Stimulated activated CD4-positive, alpha-beta T cell treated with anti-CD3 and anti-CD28 coated beads, Interleukin-4, amount 100 ng/mL, for 48 hours (primary cell): ENCODE data around the gene MPRIP.

Source experiments
- DNase-seq, 2 donors: peaks; one replicate each; pipeline ENCODE4 v3.0.0-alpha.2; 2020; ENCODE audit warnings: low read depth in 2 of 2

MPRIP gene

DNA sequence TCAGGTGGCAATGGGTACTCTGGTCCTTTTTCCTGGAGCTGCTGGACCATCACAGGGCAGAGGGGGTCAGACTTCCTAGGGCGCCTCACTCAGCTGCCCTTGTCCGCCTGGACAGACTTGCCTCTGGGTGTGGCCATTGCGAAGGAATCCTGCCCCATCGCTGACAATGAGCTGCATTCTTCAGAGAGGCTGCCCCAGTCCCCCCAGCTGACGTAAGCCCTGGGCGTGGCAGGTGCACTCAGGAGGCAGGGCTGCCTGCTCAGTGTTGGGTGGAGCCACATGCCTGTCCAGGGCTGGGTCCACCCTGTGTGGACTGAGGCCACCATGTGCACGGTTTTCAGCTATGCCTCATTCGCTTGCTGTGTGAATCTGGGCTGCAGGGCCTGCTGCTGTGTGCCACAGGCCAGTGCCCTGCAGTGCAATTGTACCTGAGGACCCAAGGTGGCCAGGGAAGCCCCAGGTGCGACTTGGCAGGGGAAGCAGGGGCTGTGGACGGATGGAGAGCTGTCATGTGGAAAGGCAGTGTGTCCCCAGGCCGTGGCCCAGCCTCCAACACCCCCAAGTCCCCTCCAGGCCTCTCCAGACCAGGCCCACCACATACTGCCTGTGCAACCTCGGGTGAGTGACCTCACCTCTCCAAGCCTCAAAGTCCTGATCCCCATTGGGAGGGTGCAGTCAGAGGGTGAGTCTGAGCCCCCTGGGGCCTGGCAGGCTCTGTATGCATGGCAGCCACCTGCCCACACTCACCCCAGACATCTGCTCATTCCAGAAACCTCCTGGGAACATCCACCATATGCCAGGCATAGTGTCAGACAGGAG is 14.0 kb upstream of the MPRIP start:
- no peak for DNase-seq

DNA sequence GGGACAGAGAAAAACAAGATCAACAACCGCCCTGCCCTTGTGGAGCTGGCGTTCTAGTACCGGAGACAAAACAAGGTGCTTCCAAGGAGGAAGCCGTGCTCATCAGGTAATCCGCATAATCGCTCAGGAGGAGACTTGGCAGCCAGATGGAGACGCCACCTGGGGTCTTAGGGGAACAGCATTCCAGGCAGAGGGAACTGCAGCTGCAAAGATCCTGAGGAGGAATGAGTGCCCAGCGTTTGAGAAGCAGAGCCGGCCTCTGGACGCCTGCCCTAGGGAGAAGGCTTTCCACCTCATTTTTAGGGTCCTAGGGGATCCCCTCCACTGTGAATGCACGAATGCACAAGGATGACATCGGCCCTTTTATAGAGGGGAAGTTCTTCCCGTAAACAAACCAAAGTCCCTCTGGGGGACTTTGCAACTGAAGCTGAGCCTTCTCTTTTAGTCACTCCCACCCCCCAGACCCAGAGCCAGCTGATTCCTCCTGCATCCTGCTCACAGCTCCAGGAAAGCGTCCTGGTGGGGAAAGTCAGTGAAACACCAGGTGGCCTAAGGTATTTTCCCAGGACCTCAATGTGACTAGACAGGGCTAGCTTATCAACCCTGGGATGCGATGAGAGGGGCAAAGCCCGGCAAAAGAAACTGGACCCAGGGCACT is 13.2 kb upstream of the MPRIP start:
- DNase-seq: no peak

DNA sequence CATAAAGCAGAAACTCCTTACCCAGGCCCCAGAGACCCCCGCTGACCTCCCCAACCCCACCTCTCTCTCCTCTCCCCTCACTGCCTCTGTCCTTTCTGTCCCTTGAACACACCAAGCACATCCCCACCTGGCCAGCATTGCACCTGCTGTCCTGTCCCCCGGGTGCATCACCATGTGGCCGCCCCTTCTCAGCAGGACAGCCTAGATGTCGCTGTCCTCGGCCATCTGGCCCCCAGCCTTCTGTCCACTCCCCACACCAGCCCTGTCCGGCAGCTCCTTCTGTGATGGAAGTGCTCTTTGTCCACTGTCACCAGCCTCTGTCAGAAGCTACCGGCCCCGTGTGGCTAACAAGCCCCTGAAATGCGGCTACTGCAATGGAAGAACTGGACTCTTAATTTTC is 12.3 kb upstream of the MPRIP start:
- DNase-seq: no peak

DNA sequence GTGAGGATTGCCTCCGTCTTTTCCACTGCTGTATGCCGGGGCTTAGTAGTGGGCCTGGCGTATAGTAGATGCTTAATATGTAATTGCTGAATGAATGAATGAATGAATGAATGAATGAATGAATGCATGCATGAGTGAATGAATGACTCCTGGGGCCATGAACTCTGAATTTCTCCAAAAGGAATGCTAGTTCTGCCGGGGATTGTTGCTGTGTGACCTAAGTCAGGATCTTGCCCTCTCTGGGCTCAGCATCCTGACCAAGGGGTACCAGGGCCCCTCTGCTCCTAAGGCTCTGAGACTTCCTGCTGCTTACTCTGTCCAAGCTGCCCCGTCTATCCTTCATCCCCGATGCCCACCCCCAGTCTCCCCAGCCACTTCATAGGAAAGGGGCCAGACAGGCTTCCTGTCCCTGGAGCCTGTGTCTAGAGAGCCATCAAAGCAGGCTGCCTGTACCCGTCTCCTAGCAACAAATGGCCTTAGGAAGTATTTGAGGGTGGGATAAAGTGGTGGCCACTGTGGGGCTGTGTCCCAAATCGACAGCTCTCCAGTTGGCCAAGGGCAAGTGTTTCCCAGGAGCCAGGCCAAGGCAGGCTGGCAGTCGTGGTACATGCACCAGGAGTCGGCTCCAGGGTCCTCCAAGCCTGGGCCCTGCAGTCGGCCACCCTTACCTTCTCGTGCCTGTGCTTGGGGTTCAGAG is 11.6 kb upstream of the MPRIP start:
- no peak for DNase-seq

DNA sequence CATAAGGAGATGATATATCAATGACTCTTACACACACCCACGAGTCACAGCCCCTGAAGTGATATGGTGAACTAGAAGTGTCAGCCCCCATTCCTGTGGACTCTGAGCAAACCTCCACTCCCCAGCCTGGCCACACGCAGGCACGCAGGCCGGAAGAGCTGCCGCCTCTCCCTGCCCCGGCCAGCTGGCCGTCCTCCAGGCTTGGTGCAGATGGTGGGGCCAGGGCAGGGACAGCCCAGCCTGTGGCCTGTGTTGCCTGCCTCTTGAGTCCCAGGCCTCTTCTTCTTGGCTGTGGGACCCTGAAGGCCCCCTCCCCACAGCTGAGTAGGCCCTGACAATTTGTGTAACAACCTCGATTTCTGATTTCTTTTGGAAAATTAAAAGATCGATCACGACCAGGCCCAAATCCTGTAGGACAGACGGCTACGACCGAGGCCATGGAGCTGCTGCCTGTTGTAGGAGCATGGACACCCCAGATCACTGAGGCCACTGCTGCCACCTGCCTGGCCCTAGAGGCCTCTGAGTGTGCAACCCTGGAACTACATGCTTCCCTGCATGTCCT is 10.0 kb upstream of the MPRIP start:
- DNase-seq: no peak

- no peak for DNase-seq
Observed at GRCh38 chr17:17033466-17033865, 8.8 kb upstream of the MPRIP start.

- DNase-seq: no peak
Observed at GRCh38 chr17:17034026-17034425, 8.2 kb upstream of the MPRIP start.

GRCh38 chr17:17034496-17035075 is 7.7 kb upstream of the MPRIP start:
- no peak for DNase-seq

DNA sequence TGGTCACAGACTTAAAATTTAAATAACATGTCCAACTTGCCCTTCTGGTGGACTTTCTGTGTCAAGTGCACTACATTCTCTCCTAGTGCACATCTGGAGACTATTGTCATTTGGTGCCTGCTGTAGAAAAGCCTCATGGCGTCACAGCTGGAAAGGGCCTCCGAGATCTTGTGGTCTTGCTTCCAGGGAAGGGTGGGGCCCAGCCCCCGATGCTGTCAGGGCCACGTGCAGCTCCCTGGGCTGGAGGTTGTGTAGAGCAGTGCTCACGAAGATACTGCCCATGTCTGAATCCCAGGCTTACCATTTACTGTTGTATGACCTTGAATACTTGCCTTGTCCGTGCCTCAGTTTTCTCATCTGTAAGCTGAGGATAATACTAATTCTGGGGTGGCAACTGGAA is 6.8 kb upstream of the MPRIP start:
- no peak for DNase-seq

DNA sequence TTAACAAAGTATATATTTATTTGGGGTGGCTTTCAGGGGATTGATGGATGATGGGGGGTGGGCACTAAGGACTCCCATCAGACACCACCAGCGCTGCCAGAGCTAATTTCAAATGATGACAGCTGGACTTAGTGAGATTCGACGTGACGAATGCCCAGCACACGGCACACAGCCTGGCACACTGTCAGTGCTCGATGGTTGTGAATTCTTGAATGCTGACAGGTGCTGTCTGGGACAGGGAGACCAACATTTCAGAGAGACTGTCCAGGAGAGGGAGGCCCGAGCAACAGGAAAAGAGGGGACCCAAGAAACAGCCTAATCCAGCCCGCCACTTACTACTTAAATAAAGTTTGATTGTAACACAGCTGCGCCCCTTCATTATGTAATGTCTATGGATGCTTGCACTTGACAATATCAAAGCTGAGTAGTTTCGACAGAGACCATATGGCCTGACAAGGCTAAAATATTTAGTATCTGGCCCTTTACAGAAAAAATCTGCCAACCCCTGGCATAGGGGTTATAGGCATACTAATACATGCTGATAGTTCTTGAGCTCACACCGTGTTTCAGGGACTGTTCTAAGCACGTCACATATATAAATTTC is 6.2 kb upstream of the MPRIP start:
- no peak for DNase-seq

DNA sequence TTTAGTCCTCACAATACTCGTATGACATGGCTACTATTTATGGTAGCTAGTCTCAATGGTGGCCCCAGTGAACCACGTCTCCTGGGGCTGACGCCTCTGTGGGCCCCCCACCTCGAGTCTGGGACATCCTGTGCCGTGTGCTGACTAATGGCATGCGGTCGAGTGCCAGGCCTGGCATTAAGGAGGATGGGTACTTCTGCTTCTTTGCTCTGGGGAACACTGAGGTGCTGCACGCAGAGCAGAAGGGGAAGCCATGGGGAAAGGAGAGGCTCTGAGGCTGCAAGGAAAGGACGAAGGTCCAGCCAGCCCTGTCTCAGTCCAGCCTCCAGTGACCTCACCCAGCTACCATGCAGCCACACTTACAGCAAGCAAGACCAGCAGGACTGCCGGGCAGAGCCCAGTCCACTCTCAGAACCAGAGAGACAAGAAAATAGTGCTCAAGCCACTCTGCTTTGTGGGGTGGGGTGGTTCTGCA is 5.7 kb upstream of the MPRIP start:
- no peak for DNase-seq

GRCh38 chr17:17039911-17040310 is 2.3 kb upstream of the MPRIP start:
- DNase-seq: no peak

GRCh38 chr17:17041018-17041521 is 1.2 kb upstream of the MPRIP start:
- no peak for DNase-seq

- DNase-seq: peak; percentile 92 to 96
Observed at GRCh38 chr17:17041571-17042383, 480 bp upstream of the MPRIP start.

DNA sequence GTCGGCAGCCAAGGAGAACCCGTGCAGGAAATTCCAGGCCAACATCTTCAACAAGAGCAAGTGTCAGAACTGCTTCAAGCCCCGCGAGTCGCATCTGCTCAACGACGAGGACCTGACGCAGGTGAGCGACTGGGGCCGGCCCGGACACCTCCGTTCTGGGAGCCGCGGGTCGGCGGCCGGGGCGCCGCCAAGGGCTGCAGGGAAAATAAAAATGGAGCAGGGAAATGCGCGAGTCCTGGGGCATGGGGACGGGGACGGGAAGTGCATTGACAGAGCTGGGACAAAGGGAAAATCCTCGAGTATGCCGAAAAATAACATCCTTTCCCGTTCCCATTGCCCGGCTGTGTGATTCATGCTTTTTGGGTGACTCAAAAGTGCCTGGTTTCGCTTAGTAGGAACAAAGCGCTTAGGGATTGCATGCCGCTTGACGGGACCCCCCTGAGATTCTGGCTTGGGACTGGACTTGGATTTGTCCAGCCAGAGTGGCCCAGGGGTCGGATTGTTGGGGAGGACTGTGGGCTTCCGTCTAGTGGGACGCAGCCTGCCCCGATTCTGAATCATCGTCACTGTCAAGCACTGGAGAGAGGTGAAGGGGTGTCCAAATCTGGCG is 699 bp downstream of the MPRIP start:
- DNase-seq: no peak

- DNase-seq: no peak
Observed at GRCh38 chr17:17043461-17044271, 1.4 kb downstream of the MPRIP start.

- no peak for DNase-seq
Observed at GRCh38 chr17:17044846-17045561, 2.7 kb downstream of the MPRIP start.

DNA sequence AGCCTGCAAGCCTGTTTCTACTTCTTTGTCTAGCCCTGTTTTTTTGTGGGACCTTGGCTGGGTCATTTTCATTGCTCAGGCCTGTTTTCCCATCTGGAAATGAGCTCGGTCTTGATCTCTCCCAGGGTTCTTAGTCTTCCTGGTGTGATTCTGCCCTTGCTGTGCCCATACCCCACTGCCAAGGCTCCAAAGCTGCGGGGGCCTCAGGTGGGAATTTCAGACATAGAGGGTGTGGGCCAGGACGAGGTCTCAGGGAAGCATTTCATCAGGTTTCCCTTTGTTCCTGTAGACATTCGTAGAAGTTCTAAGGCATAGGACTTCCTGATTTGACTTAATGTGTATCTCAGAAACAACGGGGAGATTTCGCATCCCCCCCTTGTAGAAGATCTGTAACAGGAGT is 5.8 kb downstream of the MPRIP start:
- DNase-seq: no peak
